Gastroesophageal sphincter (tissue), 4 donors: Measurements from ENCODE around the gene CHD6. TPM values are rescaled to one million over a fixed set of nuclear protein-coding genes. Genes with fewer than 3 reads are reported as not detected.

Experiments used
- ATAC-seq: fragments of 150-250 bp; one replicate; pipeline ENCODE4 v1.9.1; 2016; ENCODE audit warnings: mild to moderate bottlenecking, moderate library complexity
- H3K27ac ChIP-seq, 4 donors: fragments of 200-600 bp; sonication (generic) in 3 of 4; 1 replicate in 3 of 4; 2 replicates in 1 of 4; pipeline ENCODE4 v1.5.1; 2016 to 2019
- H3K27me3 ChIP-seq: fragments of 200-600 bp; sonication (generic); one replicate; pipeline ENCODE4 v1.5.1; 2019
- H3K36me3 ChIP-seq, 2 donors: fragments of 200-600 bp; sonication (generic); one replicate each; pipeline ENCODE4 v1.5.1; 2019; ENCODE audit warnings: control low read depth in 1 of 2
- H3K4me1 ChIP-seq, 3 donors: fragments of 200-600 bp; sonication (generic); 1 replicate in 2 of 3; 2 replicates in 1 of 3; pipeline ENCODE4 v1.5.1; 2016 to 2019; ENCODE audit warnings: control low read depth in 2 of 3
- H3K4me3 ChIP-seq, 2 donors: fragments of 200-600 bp; sonication (generic); one replicate each; pipeline ENCODE4 v1.5.1; 2019; ENCODE audit warnings: mild to moderate bottlenecking in 1 of 2, moderate library complexity in 1 of 2
- H3K9me3 ChIP-seq, 3 donors: fragments of 200-600 bp; sonication (generic); one replicate each; pipeline ENCODE4 v1.5.1; 2017 to 2019; ENCODE audit warnings: control low read depth in 2 of 3
- EP300 ChIP-seq: sonication (generic); formaldehyde crosslinking; IDR thresholded peaks from one replicate; pipeline ENCODE4 v1.6.1; 2017; ENCODE audit warnings: antibody characterized with exemption, mild to moderate bottlenecking
- POLR2A ChIP-seq, 2 donors: fragments of 450-650 bp; IDR thresholded peaks; one replicate each; pipeline ENCODE4 v1.6.1; 2017; ENCODE audit warnings: antibody characterized with exemption in 2 of 2, mild to moderate bottlenecking in 2 of 2, moderate library complexity in 1 of 2
- POLR2AphosphoS5 ChIP-seq: sonication (generic); formaldehyde crosslinking; IDR thresholded peaks from one replicate; pipeline ENCODE4 v1.6.1; 2017; ENCODE audit warnings: antibody characterized with exemption
- WGBS, 2 donors: methylation state at CpG; one replicate each; pipeline ENCODE4 v1.1.5; 2018; ENCODE audit warnings: low coverage in 1 of 2; 5-methylcytosine and 5-hydroxymethylcytosine counted together
- total RNA-seq, 4 donors: library from RNA; depleted of rRNA; stranded (reverse); fragments of >200 nt; gene quantifications; one replicate each; pipeline ENCODE4 v1.1.0, GENCODE V29; 2016
- TF ChIP-seq, protein P1 (sequence below), 4 experiments: fragments of 200-600 bp in 2 of 4; fragments of 450-650 bp in 2 of 4; sonication (generic) in 1 of 4; IDR thresholded peaks; one replicate each; pipeline ENCODE4 v1.5.1; 2017 to 2019; ENCODE audit warnings: antibody characterized with exemption in 4 of 4, mild to moderate bottlenecking in 2 of 4, moderate library complexity in 2 of 4

The CHD6 gene
- total RNA-seq, 4 donors from 2014 or later = 37.4 to 58.3 (median 40.4) TPM

DNA sequence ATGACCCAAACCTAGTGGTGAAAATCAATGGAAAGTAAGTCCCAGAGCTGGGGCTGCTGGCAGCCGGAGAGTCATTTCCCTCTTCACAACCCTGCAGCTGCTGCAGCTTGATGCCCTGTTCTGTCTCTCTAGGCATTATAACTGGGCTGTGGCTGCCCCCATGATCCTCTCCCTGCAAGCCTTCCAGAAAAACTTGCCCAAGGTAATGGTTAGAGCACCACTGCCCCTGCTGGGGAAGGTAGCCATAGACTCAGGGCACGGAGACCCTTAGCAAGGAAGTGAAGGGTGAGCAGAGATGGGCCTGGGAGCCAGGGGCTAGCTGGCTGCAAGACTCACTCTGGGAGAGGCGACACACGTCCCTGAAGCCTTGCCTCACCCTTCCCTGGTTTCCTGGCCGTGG, 265.5 kb downstream of the CHD6 start:
- H3K4me1 ChIP-seq = no peaks in the 10 kb centered on the region
- H3K27ac ChIP-seq = no peak overlapping the region
- H3K27me3 ChIP-seq = no peaks in the 10 kb centered on the region
- peaks cover 0 to 77% of the 10 kb centered on the region in 2 donors for H3K36me3 ChIP-seq
- ATAC-seq = no peak
- H3K9me3 ChIP-seq = no peaks in the 10 kb centered on the region
- no peak overlapping the region for H3K4me3 ChIP-seq
- TF ChIP-seq EP300 (no peak), POLR2AphosphoS5 (no peak), POLR2A (IDR thresholded peaks at IDR 0.05) (no peak)
- TF ChIP-seq, protein P1, sequence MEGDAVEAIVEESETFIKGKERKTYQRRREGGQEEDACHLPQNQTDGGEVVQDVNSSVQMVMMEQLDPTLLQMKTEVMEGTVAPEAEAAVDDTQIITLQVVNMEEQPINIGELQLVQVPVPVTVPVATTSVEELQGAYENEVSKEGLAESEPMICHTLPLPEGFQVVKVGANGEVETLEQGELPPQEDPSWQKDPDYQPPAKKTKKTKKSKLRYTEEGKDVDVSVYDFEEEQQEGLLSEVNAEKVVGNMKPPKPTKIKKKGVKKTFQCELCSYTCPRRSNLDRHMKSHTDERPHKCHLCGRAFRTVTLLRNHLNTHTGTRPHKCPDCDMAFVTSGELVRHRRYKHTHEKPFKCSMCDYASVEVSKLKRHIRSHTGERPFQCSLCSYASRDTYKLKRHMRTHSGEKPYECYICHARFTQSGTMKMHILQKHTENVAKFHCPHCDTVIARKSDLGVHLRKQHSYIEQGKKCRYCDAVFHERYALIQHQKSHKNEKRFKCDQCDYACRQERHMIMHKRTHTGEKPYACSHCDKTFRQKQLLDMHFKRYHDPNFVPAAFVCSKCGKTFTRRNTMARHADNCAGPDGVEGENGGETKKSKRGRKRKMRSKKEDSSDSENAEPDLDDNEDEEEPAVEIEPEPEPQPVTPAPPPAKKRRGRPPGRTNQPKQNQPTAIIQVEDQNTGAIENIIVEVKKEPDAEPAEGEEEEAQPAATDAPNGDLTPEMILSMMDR (IDR thresholded peaks at IDR 0.05) = no peak
- 89 to 100% methylated on average over 1 to 4 of the region's 5 CpGs for WGBS, 2 donors

DNA sequence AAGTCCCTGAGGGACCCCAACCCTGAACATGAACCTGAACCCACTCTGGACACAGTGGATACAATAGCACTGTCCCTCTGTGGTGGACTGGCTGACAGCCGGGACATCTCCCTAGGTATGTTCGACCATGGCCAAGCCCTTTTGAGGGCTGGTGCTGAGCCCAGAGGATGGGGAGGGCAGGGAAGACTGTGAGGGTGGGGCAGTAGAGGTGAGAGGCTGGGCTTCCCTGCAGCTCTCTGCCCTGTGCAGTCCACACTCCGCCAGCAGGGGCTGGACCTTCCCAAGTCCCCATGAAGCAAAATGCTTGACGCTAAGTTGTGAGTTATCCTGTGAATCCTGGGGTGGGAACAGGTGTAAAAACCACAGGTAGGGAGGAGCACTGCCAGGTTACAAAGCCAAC, 266.1 kb downstream of the CHD6 start:
- H3K27ac ChIP-seq = no peak overlapping the region
- H3K36me3 ChIP-seq = peaks cover 0 to 77% of the 10 kb centered on the region in 2 donors
- no peaks in the 10 kb centered on the region for H3K4me1 ChIP-seq
- no peak for ATAC-seq
- H3K4me3 ChIP-seq = no peak overlapping the region
- H3K9me3 ChIP-seq = no peaks in the 10 kb centered on the region
- WGBS, 2 donors = no CpG with 5 or more reads among the region's 4 CpGs
- TF ChIP-seq EP300 (no peak), POLR2A (IDR thresholded peaks at IDR 0.05) (no peak), POLR2AphosphoS5 (no peak)
- TF ChIP-seq, protein P1 (IDR thresholded peaks at IDR 0.05) = no peak
- H3K27me3 ChIP-seq = no peaks in the 10 kb centered on the region
